Dedifferentiated amniotic fluid mesenchymal stem cell (primary cell): Measurements from ENCODE around the gene CNPY4.
"Not testable (repeated sequence)": the region's sequence is repeated elsewhere in the genome, so short reads cannot be mapped to it uniquely, and the experiment has no call there.

ENCODE experiments used
- DNase-seq: peaks from one replicate; pipeline ENCODE4 v3.0.0-alpha.2; 2016; ENCODE audit errors: extremely low spot score

The CNPY4 gene

GRCh38 chr7:100119970-100120732, 717 bp downstream of the CNPY4 start:
- peak; percentile 46 for DNase-seq

GRCh38 chr7:100120733-100121036, 1.3 kb downstream of the CNPY4 start:
- DNase-seq = no peak

- DNase-seq = no peak
Observed at GRCh38 chr7:100122067-100122466, 2.6 kb downstream of the CNPY4 start.

GRCh38 chr7:100122568-100122967, 3.1 kb downstream of the CNPY4 start:
- DNase-seq = no peak

GRCh38 chr7:100124301-100125230, 5.1 kb downstream of the CNPY4 start:
- DNase-seq = no peak

GRCh38 chr7:100126239-100126930, 7.0 kb downstream of the CNPY4 start:
- no peak for DNase-seq

- peak; percentile 91 for DNase-seq
Observed at GRCh38 chr7:100126931-100127865, 7.8 kb downstream of the CNPY4 start, which contains the start of gene MBLAC1. Gene MBLAC1 (plus strand): TSS chr7:100126967. CDS start chr7:100127396, 429 bp downstream.

- DNase-seq = no peak
Observed at GRCh38 chr7:100127866-100128636, 8.6 kb downstream of the CNPY4 start.

- DNase-seq = no peak
Observed at GRCh38 chr7:100128637-100128963, 9.2 kb downstream of the CNPY4 start.

GRCh38 chr7:100130220-100130607, 10.8 kb downstream of the CNPY4 start:
- not testable (repeated sequence) for DNase-seq

GRCh38 chr7:100130608-100131453, 11.4 kb downstream of the CNPY4 start:
- DNase-seq = peak; percentile 47

- no peak for DNase-seq
Observed at GRCh38 chr7:100132126-100132525, 12.7 kb downstream of the CNPY4 start.

- no peak for DNase-seq
Observed at GRCh38 chr7:100132697-100133151, 13.3 kb downstream of the CNPY4 start.

GRCh38 chr7:100137851-100138760, 18.7 kb downstream of the CNPY4 start:
- no peak for DNase-seq

- no peak for DNase-seq
Observed at GRCh38 chr7:100141555-100141949, 22.1 kb downstream of the CNPY4 start.

GRCh38 chr7:100142461-100142860, 23.0 kb downstream of the CNPY4 start:
- no peak for DNase-seq

- DNase-seq = not testable (repeated sequence)
Observed at GRCh38 chr7:100146350-100146749, 26.9 kb downstream of the CNPY4 start.

- DNase-seq = no peak
Observed at GRCh38 chr7:100147278-100147677, 27.8 kb downstream of the CNPY4 start.

GRCh38 chr7:100148225-100148558, 28.8 kb downstream of the CNPY4 start:
- no peak for DNase-seq
